HEK293 (cell line): ENCODE results near the gene AP5S1.

Experiments used
- BCL6B ChIP-seq: fragments of 450-650 bp; formaldehyde crosslinking; IDR thresholded peaks from 2 replicates; pipeline ENCODE4 v1.5.1; 2017; ENCODE audit warnings: missing biosample characterization, missing genetic modification characterization
- GFI1B ChIP-seq: fragments of 450-650 bp; formaldehyde crosslinking; IDR thresholded peaks from 2 replicates; pipeline ENCODE4 v1.5.1; 2016; ENCODE audit warnings: missing biosample characterization, missing genetic modification characterization
- IKZF3 ChIP-seq: fragments of 450-650 bp; IDR thresholded peaks from 2 replicates; pipeline ENCODE4 v1.5.0; 2018; ENCODE audit warnings: missing biosample characterization, mild to moderate bottlenecking, missing genetic modification characterization, moderate library complexity
- KLF10 ChIP-seq: fragments of 450-650 bp; IDR thresholded peaks from 2 replicates; pipeline ENCODE4 v1.5.1; 2018; ENCODE audit warnings: missing biosample characterization, mild to moderate bottlenecking, missing genetic modification characterization
- KLF16 ChIP-seq: fragments of 450-650 bp; formaldehyde crosslinking; IDR thresholded peaks from 2 replicates; pipeline ENCODE4 v1.5.1; 2017; ENCODE audit warnings: missing biosample characterization, missing genetic modification characterization
- YY2 ChIP-seq: fragments of 450-650 bp; formaldehyde crosslinking; IDR thresholded peaks from 2 replicates; pipeline ENCODE4 v1.5.1; 2016; ENCODE audit warnings: missing biosample characterization, missing genetic modification characterization
- ZBTB44 ChIP-seq: fragments of 450-650 bp; IDR thresholded peaks from 2 replicates; pipeline ENCODE4 v1.5.1; 2018; ENCODE audit warnings: missing biosample characterization, mild to moderate bottlenecking, missing genetic modification characterization
- ZBTB7A ChIP-seq: fragments of 450-650 bp; formaldehyde crosslinking; IDR thresholded peaks from 2 replicates; pipeline ENCODE4 v1.5.1; 2016; ENCODE audit warnings: low read depth, missing biosample characterization, missing genetic modification characterization
- ZFP41 ChIP-seq: fragments of 450-650 bp; formaldehyde crosslinking; IDR thresholded peaks from 2 replicates; pipeline ENCODE4 v1.5.1; 2016; ENCODE audit warnings: missing biosample characterization, missing genetic modification characterization, borderline replicate concordance
- ZNF121 ChIP-seq: fragments of 450-650 bp; formaldehyde crosslinking; IDR thresholded peaks from 2 replicates; pipeline ENCODE4 v1.5.1; 2016; ENCODE audit warnings: missing biosample characterization, missing genetic modification characterization
- ZNF146 ChIP-seq: fragments of 450-650 bp; formaldehyde crosslinking; IDR thresholded peaks from 2 replicates; pipeline ENCODE4 v1.5.1; 2016; ENCODE audit warnings: missing biosample characterization, missing genetic modification characterization
- ZNF169 ChIP-seq: fragments of 450-650 bp; formaldehyde crosslinking; IDR thresholded peaks from 2 replicates; pipeline ENCODE4 v1.5.1; 2016; ENCODE audit warnings: missing biosample characterization, missing genetic modification characterization
- ZNF174 ChIP-seq: fragments of 450-650 bp; formaldehyde crosslinking; IDR thresholded peaks from 2 replicates; pipeline ENCODE4 v1.5.0; 2017; ENCODE audit warnings: missing biosample characterization, mild to moderate bottlenecking, missing genetic modification characterization
- ZNF19 ChIP-seq: fragments of 450-650 bp; formaldehyde crosslinking; IDR thresholded peaks from 2 replicates; pipeline ENCODE4; 2016; ENCODE audit warnings: missing biosample characterization, missing genetic modification characterization, low read depth
- ZNF335 ChIP-seq: fragments of 450-650 bp; formaldehyde crosslinking; conservative IDR thresholded peaks from 2 replicates; pipeline ENCODE4 v1.5.1; 2016; ENCODE audit warnings: missing biosample characterization, missing genetic modification characterization
- ZNF350 ChIP-seq: fragments of 450-650 bp; formaldehyde crosslinking; IDR thresholded peaks from 2 replicates; pipeline ENCODE4 v1.5.0; 2017; ENCODE audit warnings: missing biosample characterization, mild to moderate bottlenecking, missing genetic modification characterization
- ZNF37A ChIP-seq: fragments of 450-650 bp; IDR thresholded peaks from 2 replicates; pipeline ENCODE4 v1.5.1; 2018; ENCODE audit warnings: missing biosample characterization, missing genetic modification characterization
- ZNF433 ChIP-seq: fragments of 450-650 bp; formaldehyde crosslinking; IDR thresholded peaks from 2 replicates; pipeline ENCODE4 v1.5.1; 2016; ENCODE audit warnings: missing biosample characterization, missing genetic modification characterization, low read depth
- ZNF488 ChIP-seq: fragments of 450-650 bp; formaldehyde crosslinking; IDR thresholded peaks from 2 replicates; pipeline ENCODE4 v1.5.1; 2016; ENCODE audit warnings: missing biosample characterization, missing genetic modification characterization
- ZNF529 ChIP-seq: fragments of 450-650 bp; formaldehyde crosslinking; IDR thresholded peaks from 2 replicates; pipeline ENCODE4 v1.5.1; 2017; ENCODE audit warnings: missing genetic modification characterization, missing biosample characterization; ENCODE audit not compliant: insufficient replicate concordance
- ZNF623 ChIP-seq: fragments of 450-650 bp; formaldehyde crosslinking; IDR thresholded peaks from 2 replicates; pipeline ENCODE4 v1.5.1; 2016; ENCODE audit warnings: missing biosample characterization, missing genetic modification characterization
- ZNF629 ChIP-seq: fragments of 450-650 bp; formaldehyde crosslinking; IDR thresholded peaks from 2 replicates; pipeline ENCODE4 v1.5.1; 2017; ENCODE audit warnings: missing biosample characterization, missing genetic modification characterization
- ZNF76 ChIP-seq: fragments of 450-650 bp; formaldehyde crosslinking; IDR thresholded peaks from 2 replicates; pipeline ENCODE4; 2016; ENCODE audit warnings: low read depth, missing biosample characterization, missing genetic modification characterization, borderline replicate concordance
- ZSCAN18 ChIP-seq: fragments of 450-650 bp; formaldehyde crosslinking; IDR thresholded peaks from 2 replicates; pipeline ENCODE4 v1.5.1; 2016; ENCODE audit warnings: missing biosample characterization, missing genetic modification characterization
- TF ChIP-seq, protein P1 (sequence below): fragments of 450-650 bp; formaldehyde crosslinking; IDR thresholded peaks from 2 replicates; pipeline ENCODE4 v1.5.1; 2017; ENCODE audit warnings: missing biosample characterization, missing genetic modification characterization
- TF ChIP-seq, protein P2 (sequence below): fragments of 450-650 bp; formaldehyde crosslinking; optimal IDR thresholded peaks from 2 replicates; pipeline ENCODE3; 2016; ENCODE audit warnings: missing biosample characterization, mild to moderate bottlenecking, missing genetic modification characterization
- TF ChIP-seq, protein P3 (sequence below): sonication (generic); formaldehyde crosslinking; IDR thresholded peaks from 2 replicates; pipeline ENCODE4 v1.8.1; 2022; ENCODE audit warnings: mild to moderate bottlenecking, moderate library complexity, missing genetic modification reagents
- TF ChIP-seq, protein P4 (sequence below): fragments of 450-650 bp; formaldehyde crosslinking; IDR thresholded peaks from 2 replicates; pipeline ENCODE4 v1.5.1; 2016; ENCODE audit warnings: missing biosample characterization, missing genetic modification characterization

The AP5S1 gene

GRCh38 chr20:3820048-3820900 lies at the start of gene AP5S1 (continued):
- TF ChIP-seq, protein P1, sequence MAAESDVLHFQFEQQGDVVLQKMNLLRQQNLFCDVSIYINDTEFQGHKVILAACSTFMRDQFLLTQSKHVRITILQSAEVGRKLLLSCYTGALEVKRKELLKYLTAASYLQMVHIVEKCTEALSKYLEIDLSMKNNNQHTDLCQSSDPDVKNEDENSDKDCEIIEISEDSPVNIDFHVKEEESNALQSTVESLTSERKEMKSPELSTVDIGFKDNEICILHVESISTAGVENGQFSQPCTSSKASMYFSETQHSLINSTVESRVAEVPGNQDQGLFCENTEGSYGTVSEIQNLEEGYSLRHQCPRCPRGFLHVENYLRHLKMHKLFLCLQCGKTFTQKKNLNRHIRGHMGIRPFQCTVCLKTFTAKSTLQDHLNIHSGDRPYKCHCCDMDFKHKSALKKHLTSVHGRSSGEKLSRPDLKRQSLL (tag by site-specific recombination), result peak; percentile 41
- TF ChIP-seq ZNF350, result no peak
- peak; percentile 97 for TF ChIP-seq YY2 (tag by site-specific recombination)
- no peak for TF ChIP-seq ZFP41 (tag by site-specific recombination)
- TF ChIP-seq ZNF169 (tag by site-specific recombination), result no peak
- peak; percentile 65 for TF ChIP-seq IKZF3 (tag by site-specific recombination)
- TF ChIP-seq ZNF76 (tag by site-specific recombination), result peak; percentile 97
- peak; percentile 99 for TF ChIP-seq ZNF335 (tag by site-specific recombination)
- peak; percentile 75; the same call in 1 of the 2 replicates for TF ChIP-seq ZBTB7A
- TF ChIP-seq ZNF433 (tag by site-specific recombination), result no peak
- no peak; the same call in 1 of the 2 replicates for TF ChIP-seq ZBTB44 (tag by site-specific recombination)
- no peak for TF ChIP-seq ZNF121 (tag by site-specific recombination)
- no peak for TF ChIP-seq ZNF529 (tag by site-specific recombination)
- TF ChIP-seq ZNF19 (tag by site-specific recombination), result no peak
- no peak for TF ChIP-seq ZNF174 (tag by site-specific recombination)
- peak; percentile 30 for TF ChIP-seq KLF16 (tag by site-specific recombination)
- peak; percentile 72 for TF ChIP-seq KLF10
- no peak for TF ChIP-seq ZNF37A (tag by site-specific recombination)
- no peak for TF ChIP-seq ZNF488
- TF ChIP-seq ZNF629 (tag by site-specific recombination), result peak; percentile 99
- no peak for TF ChIP-seq ZNF146 (tag by site-specific recombination)
- no peak for TF ChIP-seq GFI1B (tag by site-specific recombination)
- TF ChIP-seq, protein P2, sequence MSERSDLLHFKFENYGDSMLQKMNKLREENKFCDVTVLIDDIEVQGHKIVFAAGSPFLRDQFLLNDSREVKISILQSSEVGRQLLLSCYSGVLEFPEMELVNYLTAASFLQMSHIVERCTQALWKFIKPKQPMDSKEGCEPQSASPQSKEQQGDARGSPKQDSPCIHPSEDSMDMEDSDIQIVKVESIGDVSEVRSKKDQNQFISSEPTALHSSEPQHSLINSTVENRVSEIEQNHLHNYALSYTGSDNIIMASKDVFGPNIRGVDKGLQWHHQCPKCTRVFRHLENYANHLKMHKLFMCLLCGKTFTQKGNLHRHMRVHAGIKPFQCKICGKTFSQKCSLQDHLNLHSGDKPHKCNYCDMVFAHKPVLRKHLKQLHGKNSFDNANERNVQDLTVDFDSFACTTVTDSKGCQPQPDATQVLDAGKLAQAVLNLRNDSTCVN, result peak; percentile 97
- TF ChIP-seq ZNF623, result no peak
- TF ChIP-seq BCL6B (tag by site-specific recombination), result no peak
- TF ChIP-seq, protein P3, sequence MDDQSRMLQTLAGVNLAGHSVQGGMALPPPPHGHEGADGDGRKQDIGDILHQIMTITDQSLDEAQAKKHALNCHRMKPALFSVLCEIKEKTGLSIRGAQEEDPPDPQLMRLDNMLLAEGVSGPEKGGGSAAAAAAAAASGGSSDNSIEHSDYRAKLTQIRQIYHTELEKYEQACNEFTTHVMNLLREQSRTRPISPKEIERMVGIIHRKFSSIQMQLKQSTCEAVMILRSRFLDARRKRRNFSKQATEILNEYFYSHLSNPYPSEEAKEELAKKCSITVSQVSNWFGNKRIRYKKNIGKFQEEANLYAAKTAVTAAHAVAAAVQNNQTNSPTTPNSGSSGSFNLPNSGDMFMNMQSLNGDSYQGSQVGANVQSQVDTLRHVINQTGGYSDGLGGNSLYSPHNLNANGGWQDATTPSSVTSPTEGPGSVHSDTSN (CRISPR knock-in tag), result peak; percentile 71; the same call in 1 of the 2 replicates
- no peak for TF ChIP-seq ZSCAN18
- TF ChIP-seq, protein P4, sequence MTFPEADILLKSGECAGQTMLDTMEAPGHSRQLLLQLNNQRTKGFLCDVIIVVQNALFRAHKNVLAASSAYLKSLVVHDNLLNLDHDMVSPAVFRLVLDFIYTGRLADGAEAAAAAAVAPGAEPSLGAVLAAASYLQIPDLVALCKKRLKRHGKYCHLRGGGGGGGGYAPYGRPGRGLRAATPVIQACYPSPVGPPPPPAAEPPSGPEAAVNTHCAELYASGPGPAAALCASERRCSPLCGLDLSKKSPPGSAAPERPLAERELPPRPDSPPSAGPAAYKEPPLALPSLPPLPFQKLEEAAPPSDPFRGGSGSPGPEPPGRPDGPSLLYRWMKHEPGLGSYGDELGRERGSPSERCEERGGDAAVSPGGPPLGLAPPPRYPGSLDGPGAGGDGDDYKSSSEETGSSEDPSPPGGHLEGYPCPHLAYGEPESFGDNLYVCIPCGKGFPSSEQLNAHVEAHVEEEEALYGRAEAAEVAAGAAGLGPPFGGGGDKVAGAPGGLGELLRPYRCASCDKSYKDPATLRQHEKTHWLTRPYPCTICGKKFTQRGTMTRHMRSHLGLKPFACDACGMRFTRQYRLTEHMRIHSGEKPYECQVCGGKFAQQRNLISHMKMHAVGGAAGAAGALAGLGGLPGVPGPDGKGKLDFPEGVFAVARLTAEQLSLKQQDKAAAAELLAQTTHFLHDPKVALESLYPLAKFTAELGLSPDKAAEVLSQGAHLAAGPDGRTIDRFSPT (tag by site-specific recombination), result 0 out of 2 replicates have a peak, but pooled peaks have one; percentile 17
